Esophagus muscularis mucosa (tissue), 3 donors: Measurements from ENCODE around the gene UMOD.

ENCODE experiments used
- POLR2A ChIP-seq: fragments of 450-650 bp; IDR thresholded peaks from one replicate; pipeline ENCODE4 v1.6.1; 2017; ENCODE audit warnings: antibody characterized with exemption, moderate library complexity, mild to moderate bottlenecking, low read depth
- POLR2AphosphoS5 ChIP-seq, 2 donors: sonication (generic); formaldehyde crosslinking; IDR thresholded peaks; one replicate each; pipeline ENCODE4 v1.6.1; 2017; ENCODE audit warnings: antibody characterized with exemption in 2 of 2
- TF ChIP-seq, protein P1 (sequence below), 3 experiments: fragments of 200-600 bp in 2 of 3; fragments of 450-650 bp in 1 of 3; sonication (generic) in 2 of 3; IDR thresholded peaks; one replicate each; pipeline ENCODE4 v1.5.1; 2017 to 2019; ENCODE audit warnings: antibody characterized with exemption in 3 of 3, mild to moderate bottlenecking in 2 of 3, moderate library complexity in 1 of 3

- TF ChIP-seq POLR2AphosphoS5 (IDR thresholded peaks at IDR 0.05) (no peak), POLR2A (no peak)
- TF ChIP-seq, protein P1, sequence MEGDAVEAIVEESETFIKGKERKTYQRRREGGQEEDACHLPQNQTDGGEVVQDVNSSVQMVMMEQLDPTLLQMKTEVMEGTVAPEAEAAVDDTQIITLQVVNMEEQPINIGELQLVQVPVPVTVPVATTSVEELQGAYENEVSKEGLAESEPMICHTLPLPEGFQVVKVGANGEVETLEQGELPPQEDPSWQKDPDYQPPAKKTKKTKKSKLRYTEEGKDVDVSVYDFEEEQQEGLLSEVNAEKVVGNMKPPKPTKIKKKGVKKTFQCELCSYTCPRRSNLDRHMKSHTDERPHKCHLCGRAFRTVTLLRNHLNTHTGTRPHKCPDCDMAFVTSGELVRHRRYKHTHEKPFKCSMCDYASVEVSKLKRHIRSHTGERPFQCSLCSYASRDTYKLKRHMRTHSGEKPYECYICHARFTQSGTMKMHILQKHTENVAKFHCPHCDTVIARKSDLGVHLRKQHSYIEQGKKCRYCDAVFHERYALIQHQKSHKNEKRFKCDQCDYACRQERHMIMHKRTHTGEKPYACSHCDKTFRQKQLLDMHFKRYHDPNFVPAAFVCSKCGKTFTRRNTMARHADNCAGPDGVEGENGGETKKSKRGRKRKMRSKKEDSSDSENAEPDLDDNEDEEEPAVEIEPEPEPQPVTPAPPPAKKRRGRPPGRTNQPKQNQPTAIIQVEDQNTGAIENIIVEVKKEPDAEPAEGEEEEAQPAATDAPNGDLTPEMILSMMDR (IDR thresholded peaks at IDR 0.05): no peak
These were observed 28.9 kb downstream of the UMOD start for GRCh38 chr16:20323591-20324117.
